ENCODE results near the gene TACR2.

The TACR2 gene

GRCh38 chr10:69366738-69367137, 50.0 kb downstream of the TACR2 start:
- DNase-seq: no peak

GRCh38 chr10:69364232-69364940, 52.3 kb downstream of the TACR2 start:
- DNase-seq: no peak

GRCh38 chr10:69363666-69364065, 53.1 kb downstream of the TACR2 start:
- no peak for DNase-seq

GRCh38 chr10:69362471-69362954, 54.2 kb downstream of the TACR2 start:
- no peak for DNase-seq

- DNase-seq: no peak
Measured at GRCh38 chr10:69361303-69361614, 55.5 kb downstream of the TACR2 start.

- DNase-seq: no peak
Measured at GRCh38 chr10:69360485-69361302, 56.0 kb downstream of the TACR2 start.

- no peak for DNase-seq
Measured at GRCh38 chr10:69359594-69359993, 57.1 kb downstream of the TACR2 start.

GRCh38 chr10:69359148-69359547, 57.6 kb downstream of the TACR2 start:
- DNase-seq: no peak

- DNase-seq: no peak
Measured at GRCh38 chr10:69358148-69358795, 58.4 kb downstream of the TACR2 start.

GRCh38 chr10:69356187-69356586, 60.5 kb downstream of the TACR2 start:
- no peak for DNase-seq

GRCh38 chr10:69353977-69354635, 62.6 kb downstream of the TACR2 start:
- DNase-seq: no peak
